Peyer's patch (tissue), 4 donors: ENCODE results near the gene IFITM1.

Experiments
- POLR2A ChIP-seq, 2 donors: fragments of 450-650 bp; IDR thresholded peaks; one replicate each; pipeline ENCODE4 v1.5.1; 2017; ENCODE audit warnings: antibody characterized with exemption in 2 of 2, mild to moderate bottlenecking in 2 of 2, moderate library complexity in 2 of 2
- TF ChIP-seq, protein P1 (sequence below), 6 experiments: fragments of 450-650 bp in 4 of 6; fragments of 200-600 bp in 2 of 6; sonication (generic) in 1 of 6; IDR thresholded peaks; one replicate each; pipeline ENCODE4 v1.5.1; 2017 to 2019; ENCODE audit warnings: antibody characterized with exemption in 6 of 6, mild to moderate bottlenecking in 3 of 6, moderate library complexity in 1 of 6

DNA sequence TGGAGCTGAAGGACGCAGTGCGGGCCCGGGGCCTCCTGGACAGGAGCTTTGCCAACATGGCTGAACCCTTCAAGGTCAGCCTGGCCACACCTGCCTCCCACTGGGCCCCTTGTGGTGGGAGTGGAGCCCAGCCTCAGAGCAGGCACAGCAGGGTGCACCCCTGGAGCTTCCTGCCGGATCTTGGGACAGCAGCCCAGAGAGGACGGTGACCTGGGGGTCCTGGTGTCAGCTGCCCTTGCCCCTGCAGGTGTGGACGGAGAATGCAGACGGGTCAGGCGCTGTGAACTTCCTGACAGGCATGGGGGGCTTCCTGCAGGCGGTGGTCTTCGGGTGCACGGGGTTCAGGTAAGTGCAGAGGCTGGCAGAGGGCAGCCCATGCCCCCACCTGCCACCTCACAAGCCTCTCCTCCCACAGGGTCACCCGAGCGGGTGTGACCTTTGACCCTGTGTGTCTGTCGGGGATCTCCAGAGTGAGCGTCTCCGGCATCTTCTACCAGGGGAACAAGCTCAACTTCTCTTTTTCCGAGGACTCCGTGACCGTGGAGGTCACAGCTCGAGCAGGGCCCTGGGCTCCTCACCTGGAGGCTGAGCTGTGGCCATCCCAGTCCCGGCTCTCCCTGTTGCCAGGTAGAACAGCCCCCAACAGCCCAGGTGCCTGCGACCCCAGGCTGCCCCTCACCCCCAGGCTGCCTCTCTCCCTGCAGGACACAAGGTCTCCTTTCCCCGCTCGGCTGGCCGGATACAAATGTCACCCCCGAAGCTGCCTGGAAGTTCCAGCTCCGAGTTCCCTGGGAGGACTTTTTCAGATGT is 19.8 kb upstream of the IFITM1 start:
- TF ChIP-seq, protein P1, sequence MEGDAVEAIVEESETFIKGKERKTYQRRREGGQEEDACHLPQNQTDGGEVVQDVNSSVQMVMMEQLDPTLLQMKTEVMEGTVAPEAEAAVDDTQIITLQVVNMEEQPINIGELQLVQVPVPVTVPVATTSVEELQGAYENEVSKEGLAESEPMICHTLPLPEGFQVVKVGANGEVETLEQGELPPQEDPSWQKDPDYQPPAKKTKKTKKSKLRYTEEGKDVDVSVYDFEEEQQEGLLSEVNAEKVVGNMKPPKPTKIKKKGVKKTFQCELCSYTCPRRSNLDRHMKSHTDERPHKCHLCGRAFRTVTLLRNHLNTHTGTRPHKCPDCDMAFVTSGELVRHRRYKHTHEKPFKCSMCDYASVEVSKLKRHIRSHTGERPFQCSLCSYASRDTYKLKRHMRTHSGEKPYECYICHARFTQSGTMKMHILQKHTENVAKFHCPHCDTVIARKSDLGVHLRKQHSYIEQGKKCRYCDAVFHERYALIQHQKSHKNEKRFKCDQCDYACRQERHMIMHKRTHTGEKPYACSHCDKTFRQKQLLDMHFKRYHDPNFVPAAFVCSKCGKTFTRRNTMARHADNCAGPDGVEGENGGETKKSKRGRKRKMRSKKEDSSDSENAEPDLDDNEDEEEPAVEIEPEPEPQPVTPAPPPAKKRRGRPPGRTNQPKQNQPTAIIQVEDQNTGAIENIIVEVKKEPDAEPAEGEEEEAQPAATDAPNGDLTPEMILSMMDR (IDR thresholded peaks at IDR 0.05), result no peak
- TF ChIP-seq POLR2A (IDR thresholded peaks at IDR 0.05), result no peak
